ENCODE data around the gene DSG4.

Gene DSG4

DNA sequence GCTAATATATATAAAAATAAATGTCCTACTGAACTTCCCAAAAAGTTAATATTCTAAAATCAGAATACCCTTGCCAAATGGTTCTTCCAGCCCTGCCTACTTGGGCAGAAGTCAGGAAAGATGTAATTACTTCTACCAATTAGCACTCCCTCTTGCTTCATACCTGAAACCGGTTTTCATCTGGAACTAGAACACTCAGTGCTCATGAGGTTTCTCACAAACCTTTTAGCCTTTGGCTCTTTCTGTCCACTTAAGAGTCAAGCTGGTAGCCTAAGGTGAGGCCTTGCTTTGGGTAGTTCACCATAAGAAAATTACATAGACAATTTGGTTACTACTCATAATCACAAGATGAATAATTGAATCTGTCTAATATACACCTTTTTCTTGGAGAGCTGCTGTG, 75.0 kb downstream of the DSG4 start:
- DNase-seq, result no peak

DNA sequence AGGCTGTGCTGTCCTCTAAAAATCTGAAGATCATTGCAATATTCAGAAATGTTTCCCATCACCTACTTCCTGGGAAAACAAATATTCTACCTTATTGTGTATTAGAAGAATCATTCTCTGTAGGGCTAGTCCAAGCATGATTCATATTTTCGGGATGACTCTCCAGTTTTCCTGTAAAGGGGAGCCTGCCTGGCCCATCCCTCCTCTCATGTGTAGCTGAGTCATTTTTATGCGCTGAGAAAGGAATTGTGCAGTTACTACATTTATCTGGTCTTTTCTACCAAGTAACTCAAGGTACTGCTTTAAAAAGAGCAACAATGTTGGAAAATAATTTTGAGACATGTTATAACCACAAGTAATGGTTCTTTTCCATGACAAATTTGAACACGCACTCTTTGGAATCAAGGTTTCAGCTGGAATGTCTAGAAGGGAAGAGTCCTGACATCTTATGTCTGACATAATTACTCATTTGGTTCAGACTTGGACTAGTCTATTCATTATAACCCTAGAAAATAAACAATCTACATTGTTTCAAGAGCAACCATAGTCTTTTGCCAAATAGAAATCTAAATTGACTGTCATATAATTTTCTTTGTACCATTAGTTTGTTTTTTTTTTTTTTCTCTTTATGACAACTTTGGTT, 77.6 kb downstream of the DSG4 start:
- no peak for DNase-seq
